Spleen (tissue), 7 donors: ENCODE data around the gene SPATA32.

Experiments
- CTCF ChIP-seq, 11 experiments: fragments of 200-600 bp in 7 of 11; fragments of 450-650 bp in 4 of 11; sonication (generic) in 4 of 11; IDR thresholded peaks in 8 of 11; conservative IDR thresholded peaks in 3 of 11; 1 replicate in 7 of 11; 2 replicates in 4 of 11; pipeline versions ENCODE4 v1.4.0 to v1.8.0; 2016 to 2021; ENCODE audit warnings: antibody characterized with exemption in 11 of 11, inconsistent platforms in 4 of 11, mild to moderate bottlenecking in 1 of 11
- POLR2A ChIP-seq, 3 donors: fragments of 450-650 bp; IDR thresholded peaks; one replicate each; pipeline ENCODE4 v1.5.1; 2017; ENCODE audit warnings: antibody characterized with exemption in 3 of 3, mild to moderate bottlenecking in 1 of 3
- donor health status: DM: no; HTN: no; CAD: no; lungs with moderate emphysema.
- donor health status: DM: no; HTN: no; CAD: no.
- donor health status: DM: no; HTN: no; CAD: no.

- TF ChIP-seq CTCF (IDR thresholded peaks at IDR 0.05 in 8 of 11, conservative IDR thresholded peaks at IDR 0.05 in 3 of 11) = no peak
- no peak for TF ChIP-seq POLR2A (IDR thresholded peaks at IDR 0.05)
Measured at GRCh38 chr17:45298546-45299285, 36.8 kb upstream of the SPATA32 start.
